Stomach (tissue), 9 donors: ENCODE measurements around the gene CYYR1. TPM values are rescaled to one million over a fixed set of nuclear protein-coding genes. Genes with fewer than 3 reads are reported as not detected.

Experiments
- DNase-seq, 2 donors: peaks; one replicate each; pipeline versions ENCODE4 v3.0.0 to v3.0.0-alpha.2; 2013 to 2019
- H3K27ac ChIP-seq, 5 donors: fragments of 200-600 bp in 4 of 5; sonication (generic) in 4 of 5; one replicate each; pipeline ENCODE4 v1.5.1; 2013 to 2019; ENCODE audit warnings: mild to moderate bottlenecking in 1 of 5, moderate library complexity in 1 of 5
- H3K27me3 ChIP-seq, 3 donors: fragments of 200-600 bp; sonication (generic); one replicate each; pipeline ENCODE4 v1.5.1; 2017 to 2019; ENCODE audit warnings: mixed run types in 1 of 3
- H3K36me3 ChIP-seq, 4 donors: fragments of 200-600 bp; sonication (generic); 1 replicate in 3 of 4; 2 replicates in 1 of 4; pipeline ENCODE4 v1.5.1; 2016 to 2019
- H3K4me1 ChIP-seq, 4 donors: fragments of 200-600 bp; sonication (generic); one replicate each; pipeline ENCODE4 v1.5.1; 2016 to 2019
- H3K4me3 ChIP-seq, 4 donors: fragments of 200-600 bp; sonication (generic) in 3 of 4; one replicate each; pipeline ENCODE4 v1.5.1; 2016 to 2019; ENCODE audit warnings: mild to moderate bottlenecking in 1 of 4
- H3K9me3 ChIP-seq, 4 donors: fragments of 200-600 bp; sonication (generic); one replicate each; pipeline ENCODE4 v1.5.1; 2016 to 2019
- CTCF ChIP-seq, 7 experiments: fragments of 450-650 bp in 4 of 7; fragments of 200-600 bp in 3 of 7; sonication (generic) in 3 of 7; IDR thresholded peaks; one replicate each; pipeline ENCODE4 v1.5.1; 2016 to 2019; ENCODE audit warnings: antibody characterized with exemption in 7 of 7, control low read depth in 2 of 7, mild to moderate bottlenecking in 1 of 7
- EP300 ChIP-seq: sonication (generic); formaldehyde crosslinking; IDR thresholded peaks from one replicate; pipeline ENCODE4 v1.6.1; 2017; ENCODE audit warnings: antibody characterized with exemption
- POLR2A ChIP-seq, 4 donors: fragments of 450-650 bp; IDR thresholded peaks; one replicate each; pipeline ENCODE4 v1.6.1; 2016; ENCODE audit warnings: antibody characterized with exemption in 4 of 4, control low read depth in 2 of 4, mild to moderate bottlenecking in 1 of 4, moderate library complexity in 1 of 4
- POLR2AphosphoS5 ChIP-seq, 3 donors: sonication (generic); formaldehyde crosslinking; IDR thresholded peaks; one replicate each; pipeline ENCODE4 v1.6.1; 2016; ENCODE audit warnings: antibody characterized with exemption in 3 of 3
- WGBS, 5 donors: extraction: QIAGEN DNeasy Blood & Tissue Kit in 3 of 5; methylation state at CpG; one replicate each; pipeline versions ENCODE4 v1.1.5 to v1.1.7; 2013 to 2018; 5-methylcytosine and 5-hydroxymethylcytosine counted together
- intact Hi-C: fragments of 100-400 bp; cut with DNase I; formaldehyde crosslinking; loops from one replicate; pipeline ENCODE4 v1.15.1; 2023; ENCODE audit warnings: low total_unique reads
- polyA plus RNA-seq, 3 donors: library from polyadenylated mRNA; stranded (reverse); fragments of 200-250 nt; gene quantifications; one replicate each; pipeline ENCODE4 v1.2.3, GENCODE V29; 2013
- total RNA-seq, 5 donors: library from RNA; depleted of rRNA; stranded (reverse); fragments of >200 nt; gene quantifications; one replicate each; pipeline versions ENCODE4 v1.1.0 to v1.2.3, GENCODE V29; 2014 to 2016
- donor health status: healthy with polysubstance abuse.
- donor health status: Bipolar disorder and iron deficiency.
- donor health status: healthy.

CYYR1 gene
- total and polyA plus RNA-seq, 8 donors = 0.89 to 11.6 (median 6.1) TPM; not detected in 2

- Histone ChIP-seq H3K27me3 (no peaks in the 10 kb centered on the region), H3K27ac (no peak overlapping the region), H3K36me3 (no peaks in the 10 kb centered on the region), H3K9me3 (peaks cover 0 to 4% (median 0%) of the 10 kb centered on the region in 4 donors), H3K4me1 (no peaks in the 10 kb centered on the region), H3K4me3 (no peak overlapping the region)
- DNase-seq = no peak
- intact Hi-C loops = no loop called here
- 92 to 96% (median 94%) methylated on average over 3 of the region's 3 CpGs for WGBS, 5 donors
- TF ChIP-seq EP300 (no peak), CTCF (IDR thresholded peaks at IDR 0.05) (no peak), POLR2AphosphoS5 (IDR thresholded peaks at IDR 0.05) (no peak), POLR2A (IDR thresholded peaks at IDR 0.05) (no peak)
Measured at GRCh38 chr21:26457817-26458216, 115.3 kb downstream of the CYYR1 start.

GRCh38 chr21:26453267-26453666, 119.8 kb downstream of the CYYR1 start:
- H3K9me3 ChIP-seq = no peaks in the 10 kb centered on the region
- TF ChIP-seq POLR2A (IDR thresholded peaks at IDR 0.05) (no peak), POLR2AphosphoS5 (IDR thresholded peaks at IDR 0.05) (no peak)
- H3K27me3 ChIP-seq = no peaks in the 10 kb centered on the region
- intact Hi-C loops = no loop called here
- H3K4me3 ChIP-seq = no peak overlapping the region
- H3K36me3 ChIP-seq = no peaks in the 10 kb centered on the region
- H3K4me1 ChIP-seq = no peaks in the 10 kb centered on the region
- WGBS, 5 donors = 82 to 87% (median 85%) methylated on average over 5 of the region's 5 CpGs
- no peak for DNase-seq
- no peak overlapping the region for H3K27ac ChIP-seq

- H3K9me3 ChIP-seq = no peaks in the 10 kb centered on the region
- WGBS, 5 donors = 83 to 96% (median 91%) methylated on average over 2 of the region's 2 CpGs
Measured at GRCh38 chr21:26451081-26451740, 121.9 kb downstream of the CYYR1 start.

GRCh38 chr21:26449161-26449560, 123.9 kb downstream of the CYYR1 start:
- no peaks in the 10 kb centered on the region for H3K36me3 ChIP-seq
- H3K9me3 ChIP-seq = no peaks in the 10 kb centered on the region
- no peak for TF ChIP-seq POLR2AphosphoS5 (IDR thresholded peaks at IDR 0.05)
- TF ChIP-seq CTCF (IDR thresholded peaks at IDR 0.05) = no peak
- TF ChIP-seq POLR2A (IDR thresholded peaks at IDR 0.05) = no peak
- no peak for TF ChIP-seq EP300
- WGBS, 5 donors = 56 to 66% (median 60%) methylated on average over 5 of the region's 5 CpGs
- H3K27me3 ChIP-seq = no peaks in the 10 kb centered on the region
- no peak overlapping the region for H3K27ac ChIP-seq
- intact Hi-C loops = no loop called here
- no peak overlapping the region for H3K4me3 ChIP-seq
- peak in 1 of 2 donors; percentile 17 for DNase-seq
- no peaks in the 10 kb centered on the region for H3K4me1 ChIP-seq

More at GRCh38 chr21:26451081-26451740, 121.9 kb downstream of the CYYR1 start:
- DNase-seq = no peak
- TF ChIP-seq EP300 = no peak
- TF ChIP-seq POLR2A (IDR thresholded peaks at IDR 0.05) = no peak
- no peak for TF ChIP-seq CTCF (IDR thresholded peaks at IDR 0.05)
- no peak for TF ChIP-seq POLR2AphosphoS5 (IDR thresholded peaks at IDR 0.05)
- intact Hi-C loops = no loop called here
- no peaks in the 10 kb centered on the region for H3K36me3 ChIP-seq
- H3K27me3 ChIP-seq = no peaks in the 10 kb centered on the region
- no peak overlapping the region for H3K4me3 ChIP-seq
- H3K27ac ChIP-seq = no peak overlapping the region
- H3K4me1 ChIP-seq = no peaks in the 10 kb centered on the region

- intact Hi-C loops = no loop called here
Measured at GRCh38 chr21:26448751-26449150, 124.3 kb downstream of the CYYR1 start.

More at GRCh38 chr21:26448751-26449150, 124.3 kb downstream of the CYYR1 start:
- Histone ChIP-seq H3K9me3 (no peaks in the 10 kb centered on the region), H3K4me1 (no peaks in the 10 kb centered on the region), H3K27ac (no peak overlapping the region), H3K36me3 (no peaks in the 10 kb centered on the region), H3K27me3 (no peaks in the 10 kb centered on the region), H3K4me3 (no peak overlapping the region)
- 75 to 89% (median 87%) methylated on average over 4 of the region's 4 CpGs for WGBS, 5 donors
- no peak for TF ChIP-seq EP300
- TF ChIP-seq POLR2A (IDR thresholded peaks at IDR 0.05) = no peak
- no peak for TF ChIP-seq POLR2AphosphoS5 (IDR thresholded peaks at IDR 0.05)
- TF ChIP-seq CTCF (IDR thresholded peaks at IDR 0.05) = no peak
- DNase-seq = no peak
